GF-D8 (cell line): ENCODE results near the gene NANP.
"Not testable (repeated sequence)": the region's sequence is repeated elsewhere in the genome, so short reads cannot be mapped to it uniquely, and the experiment has no call there.

Experiments
- DNase-seq: peaks from one replicate; lab custom pipeline; 2025; lab: John Stamatoyannopoulos, UW

Gene NANP

GRCh38 chr20:25606094-25606695 lies 17.6 kb downstream of the NANP start:
- no peak for DNase-seq

DNA sequence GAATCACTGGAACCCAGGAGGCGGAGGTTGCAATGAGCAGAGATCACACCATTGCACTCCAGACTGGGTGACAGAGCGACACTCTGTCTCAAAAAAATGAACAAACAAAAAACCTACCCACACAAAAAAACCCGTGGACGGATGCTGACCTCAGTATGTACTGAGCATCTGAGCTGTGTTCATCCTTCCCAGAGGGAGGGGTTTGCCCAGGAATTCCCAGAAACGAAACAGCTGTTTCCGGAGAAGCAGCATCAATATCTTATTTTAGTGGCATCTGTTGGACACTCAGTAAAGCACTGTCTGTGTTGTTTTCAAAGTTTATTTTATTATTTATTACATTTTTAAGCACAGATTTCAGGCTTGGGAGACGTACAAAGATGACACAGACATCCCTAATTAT lies 18.7 kb downstream of the NANP start:
- no peak for DNase-seq

DNA sequence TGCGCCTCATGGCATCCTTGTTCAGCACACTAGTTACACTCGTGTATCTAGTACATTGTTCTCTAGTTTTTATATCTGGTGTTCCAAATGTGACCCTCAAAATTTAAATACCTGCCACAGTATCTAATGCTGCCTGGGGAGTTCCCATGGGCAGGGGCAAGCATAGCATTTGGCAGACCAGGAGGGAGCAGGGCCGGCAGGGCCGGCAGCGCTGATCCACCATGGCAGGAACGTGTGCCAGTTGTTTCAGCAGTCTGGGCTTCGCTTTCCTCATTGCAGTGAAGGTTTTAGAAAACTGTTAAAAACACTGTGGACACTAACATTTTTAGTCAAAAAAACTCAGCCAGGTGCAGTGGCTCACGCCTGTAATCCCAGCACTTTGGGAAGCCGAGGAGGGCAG lies 19.2 kb downstream of the NANP start:
- no peak for DNase-seq

DNA sequence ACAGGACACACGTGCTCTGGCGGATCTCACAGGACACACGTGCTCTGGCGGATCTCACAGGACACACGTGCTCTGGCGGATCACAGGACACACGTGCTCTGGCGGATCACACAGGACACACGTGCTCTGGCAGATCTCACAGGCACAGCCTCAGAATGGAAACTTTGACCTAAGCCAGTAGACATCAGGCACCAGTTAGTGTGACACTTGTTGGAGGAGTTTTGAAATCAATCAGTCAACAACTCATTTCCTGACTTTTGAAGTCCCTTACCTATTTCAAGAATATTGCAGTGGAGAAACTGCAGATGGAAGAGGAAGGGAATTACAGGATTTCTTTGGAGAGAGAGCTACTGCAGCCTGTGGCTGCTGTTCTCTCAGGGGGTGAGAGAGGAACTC lies 20.9 kb downstream of the NANP start:
- DNase-seq, result not testable (repeated sequence)

GRCh38 chr20:25602191-25602913 lies 21.5 kb downstream of the NANP start:
- DNase-seq, result not testable (repeated sequence)

DNA sequence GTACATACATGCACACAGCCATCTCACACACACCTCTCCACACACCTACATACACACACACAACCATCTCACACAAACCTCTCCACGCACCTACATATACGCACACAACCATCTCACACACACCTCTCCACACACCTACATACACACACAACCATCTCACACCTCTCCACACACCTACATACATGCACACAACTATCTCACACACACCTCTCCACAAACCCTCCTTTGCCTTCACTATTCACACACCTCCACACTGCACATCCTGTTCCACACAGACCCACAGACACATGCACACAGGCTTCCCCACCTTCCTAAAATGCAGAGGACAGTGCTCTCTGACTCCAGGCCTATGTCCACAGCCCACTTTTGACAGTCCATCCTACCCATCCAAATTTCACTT lies 22.2 kb downstream of the NANP start:
- DNase-seq, result no peak

DNA sequence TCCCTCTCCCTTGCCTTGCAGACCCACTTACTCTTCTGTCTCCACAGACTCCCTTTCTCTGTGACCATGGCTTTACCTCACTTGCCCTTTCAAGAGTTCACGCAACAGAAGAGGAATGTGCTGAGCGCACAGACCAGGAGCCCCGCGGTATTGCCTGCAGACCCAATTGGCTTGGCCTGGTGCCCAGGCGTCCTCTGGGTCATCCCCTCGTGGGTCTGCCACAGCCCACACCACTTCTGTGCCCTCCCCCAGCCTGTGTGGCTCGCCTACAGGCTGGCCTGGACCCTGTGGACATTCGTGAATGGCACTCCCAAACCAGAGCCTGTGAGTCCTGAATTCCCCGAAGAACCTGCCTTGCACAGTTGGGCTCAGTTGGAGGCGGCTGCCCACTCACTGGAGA lies 23.2 kb downstream of the NANP start:
- no peak for DNase-seq

DNA sequence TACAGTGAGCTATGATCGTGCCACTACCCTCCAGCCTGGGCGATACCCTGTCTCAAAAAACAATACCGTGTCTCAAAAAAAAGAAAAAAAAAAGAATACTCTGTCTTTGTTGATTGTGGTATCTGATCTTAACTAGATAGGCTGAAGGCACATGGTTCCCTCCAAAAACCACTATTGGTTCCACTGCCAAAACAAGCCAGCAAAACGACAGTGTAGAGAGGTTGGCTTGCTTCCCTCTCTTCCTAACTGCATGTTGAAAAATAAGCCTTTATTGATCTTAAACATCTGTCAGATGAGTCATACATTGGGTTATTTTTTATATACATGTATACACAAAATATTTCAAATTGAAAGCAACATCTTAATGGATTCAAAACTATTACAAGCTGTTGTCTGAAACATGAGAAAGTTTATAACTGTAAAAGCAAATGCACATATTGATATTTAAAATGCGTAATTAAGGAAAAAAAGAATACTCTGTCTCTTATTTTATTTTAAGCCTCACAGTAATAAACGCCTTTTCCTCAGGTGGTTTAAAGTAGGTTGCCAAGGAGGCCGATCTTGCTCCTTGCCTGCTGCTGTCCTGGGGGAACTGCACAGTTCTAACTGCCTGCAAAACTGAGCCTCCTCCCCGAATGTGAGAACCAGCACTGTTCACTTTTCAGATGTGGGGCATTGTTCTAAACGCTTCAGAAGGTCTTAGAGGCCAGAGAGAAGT lies 31.5 kb downstream of the NANP start:
- no peak for DNase-seq

DNA sequence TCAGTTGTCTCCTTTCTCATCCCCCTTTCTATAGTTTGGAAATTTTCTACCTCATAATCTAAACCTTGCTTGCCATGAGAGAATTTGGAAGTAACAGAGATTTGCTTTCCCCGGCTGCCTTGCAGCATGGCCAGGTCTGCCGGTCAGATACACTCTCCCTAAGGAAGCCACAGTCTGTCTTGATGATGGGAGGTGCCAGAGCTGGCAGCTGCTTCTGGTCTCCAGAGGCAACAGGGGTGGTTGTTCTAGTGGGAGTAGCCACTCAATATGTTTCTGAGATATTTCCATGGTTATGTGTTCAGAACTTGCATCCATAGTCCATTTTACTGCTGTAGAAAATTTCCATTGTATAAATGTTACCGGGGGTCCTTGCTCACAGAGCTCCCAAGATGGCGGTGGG lies 33.0 kb downstream of the NANP start:
- not testable (repeated sequence) for DNase-seq

GRCh38 chr20:25588491-25588890 lies 35.3 kb downstream of the NANP start:
- DNase-seq, result no peak

GRCh38 chr20:25587536-25587935 lies 36.3 kb downstream of the NANP start:
- DNase-seq, result no peak

DNA sequence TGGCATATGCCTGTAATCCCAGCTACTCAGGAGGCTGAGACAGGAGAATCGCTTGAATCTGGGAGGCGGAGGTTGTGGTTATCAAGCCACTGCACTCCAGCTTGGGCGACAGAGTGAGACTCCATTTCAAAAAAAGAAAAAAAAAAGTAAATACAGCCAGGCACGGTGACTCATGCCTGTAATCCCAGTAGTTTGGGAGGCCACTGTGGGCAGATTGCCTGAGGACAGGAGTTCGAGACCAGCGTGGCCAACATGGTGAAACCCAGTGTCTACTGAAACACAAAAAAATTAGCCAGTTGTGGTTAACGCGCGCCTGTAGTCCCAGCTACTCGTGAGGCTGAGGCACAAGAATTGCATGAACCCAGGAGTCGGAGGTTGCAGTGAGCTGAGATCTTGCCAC lies 36.9 kb downstream of the NANP start:
- no peak for DNase-seq

GRCh38 chr20:25584905-25585704 lies 38.7 kb downstream of the NANP start, which contains the start of gene NINL:
TSS of gene NINL (minus strand) at chr20:25585531. CDS start at chr20:25526587, 58,944 bp downstream.
- no peak for DNase-seq

GRCh38 chr20:25583607-25584006 lies 40.2 kb downstream of the NANP start:
- not testable (repeated sequence) for DNase-seq

GRCh38 chr20:25580711-25581110 lies 43.1 kb downstream of the NANP start:
- DNase-seq, result no peak

- no peak for DNase-seq
These were observed 44.6 kb downstream of the NANP start for GRCh38 chr20:25579081-25579770.

- DNase-seq, result no peak
These were observed 46.9 kb downstream of the NANP start for GRCh38 chr20:25576783-25577530.

DNA sequence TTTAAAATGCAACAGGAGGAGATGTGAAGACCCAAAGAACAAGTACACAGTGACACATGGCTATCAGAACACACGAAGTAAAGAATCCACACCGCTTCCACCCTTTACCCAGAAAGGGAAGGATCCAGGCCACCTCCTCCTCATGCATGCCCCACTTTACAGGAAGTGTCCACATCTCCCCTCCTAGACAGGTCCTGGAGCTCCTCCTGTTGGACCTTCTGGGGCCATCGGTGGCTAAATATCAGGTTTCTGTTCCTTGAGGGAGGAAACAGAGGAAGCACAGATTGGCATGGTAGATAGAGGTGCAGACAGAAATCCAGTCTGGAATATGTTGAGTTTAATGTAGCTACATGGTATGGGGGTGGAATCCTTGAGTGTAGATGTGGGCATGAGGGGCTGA lies 49.4 kb downstream of the NANP start:
- peak; percentile 6 for DNase-seq

GRCh38 chr20:25573288-25574251 lies 50.2 kb downstream of the NANP start:
- no peak for DNase-seq

- no peak for DNase-seq
These were observed 52.0 kb downstream of the NANP start for GRCh38 chr20:25571817-25572216.
